Fibroblast of mammary gland (primary cell): ENCODE measurements around the gene KLHL29.

Experiments
- DNase-seq: peaks from one replicate; pipeline ENCODE4 v3.0.0-alpha.2; 2010; ENCODE audit warnings: low read depth
- H3K4me3 ChIP-seq: 2 replicates; pipeline ENCODE4 v1.5.1; 2011; ENCODE audit warnings: low read depth, mild to moderate bottlenecking, low read length, moderate library complexity; ENCODE audit not compliant: control insufficient read depth
- TF ChIP-seq, protein P1 (sequence below): conservative IDR thresholded peaks from 2 replicates; pipeline ENCODE4 v1.5.1; 2011; ENCODE audit warnings: low read depth, low read length, inconsistent platforms; ENCODE audit not compliant: control insufficient read depth, insufficient read depth

KLHL29 gene

GRCh38 chr2:23564615-23564960 lies 179.6 kb downstream of the KLHL29 start:
- H3K4me3 ChIP-seq = no peak overlapping the region
- TF ChIP-seq, protein P1, sequence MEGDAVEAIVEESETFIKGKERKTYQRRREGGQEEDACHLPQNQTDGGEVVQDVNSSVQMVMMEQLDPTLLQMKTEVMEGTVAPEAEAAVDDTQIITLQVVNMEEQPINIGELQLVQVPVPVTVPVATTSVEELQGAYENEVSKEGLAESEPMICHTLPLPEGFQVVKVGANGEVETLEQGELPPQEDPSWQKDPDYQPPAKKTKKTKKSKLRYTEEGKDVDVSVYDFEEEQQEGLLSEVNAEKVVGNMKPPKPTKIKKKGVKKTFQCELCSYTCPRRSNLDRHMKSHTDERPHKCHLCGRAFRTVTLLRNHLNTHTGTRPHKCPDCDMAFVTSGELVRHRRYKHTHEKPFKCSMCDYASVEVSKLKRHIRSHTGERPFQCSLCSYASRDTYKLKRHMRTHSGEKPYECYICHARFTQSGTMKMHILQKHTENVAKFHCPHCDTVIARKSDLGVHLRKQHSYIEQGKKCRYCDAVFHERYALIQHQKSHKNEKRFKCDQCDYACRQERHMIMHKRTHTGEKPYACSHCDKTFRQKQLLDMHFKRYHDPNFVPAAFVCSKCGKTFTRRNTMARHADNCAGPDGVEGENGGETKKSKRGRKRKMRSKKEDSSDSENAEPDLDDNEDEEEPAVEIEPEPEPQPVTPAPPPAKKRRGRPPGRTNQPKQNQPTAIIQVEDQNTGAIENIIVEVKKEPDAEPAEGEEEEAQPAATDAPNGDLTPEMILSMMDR = no peak
- peak; percentile 7 for DNase-seq

GRCh38 chr2:23565374-23565773 lies 180.4 kb downstream of the KLHL29 start:
- TF ChIP-seq, protein P1 = no peak

GRCh38 chr2:23565814-23566213 lies 180.8 kb downstream of the KLHL29 start:
- TF ChIP-seq, protein P1 = no peak
- H3K4me3 ChIP-seq = no peak overlapping the region
- DNase-seq = no peak

More at GRCh38 chr2:23565374-23565773, 180.4 kb downstream of the KLHL29 start:
- no peak overlapping the region for H3K4me3 ChIP-seq
- DNase-seq = no peak

- H3K4me3 ChIP-seq = no peak overlapping the region
- TF ChIP-seq, protein P1 = peak; percentile 52
- peak; percentile 29 for DNase-seq
These were observed 181.5 kb downstream of the KLHL29 start for GRCh38 chr2:23566241-23567142.

GRCh38 chr2:23567161-23567756 lies 182.3 kb downstream of the KLHL29 start:
- DNase-seq = no peak
- H3K4me3 ChIP-seq = no peak overlapping the region
- TF ChIP-seq, protein P1 = no peak

GRCh38 chr2:23568211-23568610 lies 183.2 kb downstream of the KLHL29 start:
- no peak for DNase-seq
- H3K4me3 ChIP-seq = no peak overlapping the region
- TF ChIP-seq, protein P1 = no peak
